IPS-18a (cell line): ENCODE measurements around the gene DCAF11.

Source experiments
- H3K27ac ChIP-seq: one replicate; pipeline ENCODE4 v1.5.1; 2013; ENCODE audit warnings: low read length
- H3K27me3 ChIP-seq: one replicate; pipeline ENCODE4 v1.6.1; 2013; ENCODE audit warnings: mild to moderate bottlenecking, low read length; ENCODE audit not compliant: control insufficient read depth, insufficient read depth
- H3K36me3 ChIP-seq: one replicate; pipeline ENCODE4 v1.6.1; 2013; ENCODE audit warnings: low read depth, low read length; ENCODE audit not compliant: control insufficient read depth
- H3K4me1 ChIP-seq: one replicate; pipeline ENCODE4 v1.6.1; 2013; ENCODE audit warnings: low read depth, low read length; ENCODE audit not compliant: control insufficient read depth
- H3K4me3 ChIP-seq: one replicate; pipeline ENCODE4 v1.5.1; 2013; ENCODE audit warnings: low read length
- H3K9ac ChIP-seq: one replicate; pipeline ENCODE4 v1.6.1; 2013; ENCODE audit warnings: mild to moderate bottlenecking, low read length, moderate library complexity
- H3K9me3 ChIP-seq: one replicate; pipeline ENCODE4 v1.6.1; 2013; ENCODE audit warnings: low read depth, low read length; ENCODE audit not compliant: control insufficient read depth

DCAF11 gene

DNA sequence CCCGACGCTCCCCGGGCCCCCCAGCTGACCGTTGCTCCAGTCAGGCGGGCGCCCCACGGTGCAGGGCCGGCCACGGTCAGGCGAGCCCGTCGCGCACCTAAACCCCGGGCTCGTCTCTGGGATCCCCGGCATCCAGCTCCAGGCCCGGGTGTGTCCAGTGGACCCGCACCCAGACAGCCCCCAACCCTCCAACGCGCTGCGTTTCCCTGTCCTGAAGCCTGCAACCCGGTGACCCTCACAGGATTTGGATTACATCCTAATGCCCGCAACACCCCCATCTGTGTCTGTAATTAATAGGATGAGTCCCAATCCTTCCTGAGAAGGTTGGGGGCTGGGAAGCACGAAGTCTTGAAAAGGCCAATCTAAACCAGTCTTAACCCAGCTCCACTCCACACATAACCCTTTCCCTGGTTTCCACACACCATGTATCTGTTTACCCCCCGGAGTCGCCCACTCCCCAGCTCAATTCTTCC is 32.8 kb upstream of the DCAF11 start:
- peaks cover 22% of the 10 kb centered on the region for H3K27me3 ChIP-seq
- no peak overlapping the region for H3K27ac ChIP-seq
- H3K4me1 ChIP-seq, result peaks cover 16% of the 10 kb centered on the region
- no peaks in the 10 kb centered on the region for H3K9me3 ChIP-seq
- H3K36me3 ChIP-seq, result no peaks in the 10 kb centered on the region
- H3K9ac ChIP-seq, result peak overlapping the region; percentile 47
- peak overlapping the region; percentile 70 for H3K4me3 ChIP-seq

DNA sequence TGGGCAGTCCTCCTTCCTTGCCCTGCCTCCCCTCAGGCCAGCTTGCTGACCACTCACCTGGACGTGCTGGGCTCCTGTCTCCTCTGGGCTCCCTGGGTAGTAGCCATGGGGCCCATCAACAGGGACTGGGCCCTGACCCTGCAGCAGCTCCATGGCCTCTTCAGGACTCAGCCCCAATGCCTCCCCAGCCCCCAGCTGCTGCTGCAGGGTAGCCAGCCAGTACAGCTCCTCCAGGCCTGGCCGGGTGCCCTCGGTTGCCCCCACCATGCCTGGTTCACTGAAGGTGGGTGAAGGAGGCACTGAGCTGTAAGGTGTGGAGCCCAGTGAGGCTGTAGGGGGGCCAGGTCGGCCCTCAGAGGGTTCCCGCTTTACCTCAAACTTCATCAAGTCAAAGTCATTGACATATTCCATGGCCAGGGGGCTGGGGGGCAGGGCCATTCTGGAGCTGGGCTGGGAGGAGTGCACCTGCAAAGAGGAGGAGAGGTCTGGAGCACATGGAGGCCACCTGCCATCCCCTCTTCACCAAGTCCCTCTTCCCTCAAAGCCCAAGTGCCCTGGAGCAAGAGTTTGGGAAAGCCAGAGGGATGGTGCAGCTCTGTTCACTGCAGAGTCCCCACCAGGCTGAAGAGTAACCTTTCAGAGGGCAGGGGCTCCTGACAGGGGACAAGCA is 32.0 kb upstream of the DCAF11 start:
- Histone ChIP-seq H3K27me3 (peaks cover 22% of the 10 kb centered on the region), H3K9me3 (no peaks in the 10 kb centered on the region), H3K9ac (no peak overlapping the region), H3K27ac (no peak overlapping the region), H3K36me3 (no peaks in the 10 kb centered on the region), H3K4me3 (no peak overlapping the region), H3K4me1 (peaks cover 16% of the 10 kb centered on the region)

- Histone ChIP-seq H3K27ac (no peak overlapping the region), H3K36me3 (no peaks in the 10 kb centered on the region), H3K4me3 (no peak overlapping the region), H3K27me3 (peaks cover 22% of the 10 kb centered on the region), H3K4me1 (peaks cover 16% of the 10 kb centered on the region), H3K9ac (no peak overlapping the region), H3K9me3 (no peaks in the 10 kb centered on the region)
Measured at GRCh38 chr14:24083462-24083861, 31.1 kb upstream of the DCAF11 start.

DNA sequence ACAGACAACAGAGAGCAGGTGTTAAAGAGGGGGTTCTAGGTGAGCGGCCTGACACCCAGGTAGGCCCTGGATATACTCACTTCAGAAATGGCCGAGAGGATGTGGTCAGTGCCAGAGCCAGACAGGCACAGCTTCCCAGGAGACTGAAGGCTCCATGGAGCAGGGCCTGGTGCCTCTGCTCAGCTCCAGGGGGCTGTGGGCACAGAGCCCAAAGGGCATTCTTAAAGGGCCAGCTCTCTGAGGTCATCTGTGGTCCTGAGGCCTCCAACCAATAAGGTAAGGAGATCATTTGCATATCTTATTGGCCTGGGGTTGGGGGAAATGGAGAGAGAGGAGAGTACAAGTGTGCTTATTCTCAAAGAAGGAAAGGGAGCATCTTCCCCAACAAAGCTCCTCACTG is 30.1 kb upstream of the DCAF11 start:
- Histone ChIP-seq H3K27me3 (peaks cover 22% of the 10 kb centered on the region), H3K36me3 (no peaks in the 10 kb centered on the region), H3K4me3 (no peak overlapping the region), H3K9me3 (no peaks in the 10 kb centered on the region), H3K9ac (no peak overlapping the region), H3K27ac (no peak overlapping the region), H3K4me1 (peaks cover 12% of the 10 kb centered on the region)

DNA sequence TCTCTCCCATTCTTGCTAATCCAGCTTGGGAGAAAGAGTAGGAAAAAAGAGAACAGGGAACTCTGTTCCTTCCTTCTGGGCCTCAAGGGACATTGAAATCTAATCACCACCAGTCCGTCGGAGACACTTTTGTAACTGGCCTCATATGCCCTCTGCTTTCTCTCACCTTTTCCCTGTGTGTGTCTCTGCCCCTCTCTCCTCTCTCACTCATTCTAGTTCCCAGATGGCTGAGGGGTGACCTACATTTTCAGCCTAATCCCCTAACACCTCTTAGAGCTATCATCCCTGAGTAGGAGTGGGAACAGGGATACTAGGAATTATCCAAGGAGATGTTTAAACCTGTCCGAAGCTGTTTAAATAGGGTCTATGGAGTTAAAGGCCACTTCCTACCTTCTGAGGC is 29.4 kb upstream of the DCAF11 start:
- H3K4me3 ChIP-seq, result no peak overlapping the region
- H3K27ac ChIP-seq, result no peak overlapping the region
- H3K27me3 ChIP-seq, result peaks cover 22% of the 10 kb centered on the region
- H3K36me3 ChIP-seq, result no peaks in the 10 kb centered on the region
- no peaks in the 10 kb centered on the region for H3K9me3 ChIP-seq
- peaks cover 7% of the 10 kb centered on the region for H3K4me1 ChIP-seq
- no peak overlapping the region for H3K9ac ChIP-seq

GRCh38 chr14:24086193-24086955 is 28.2 kb upstream of the DCAF11 start:
- H3K4me1 ChIP-seq, result no peaks in the 10 kb centered on the region
- no peaks in the 10 kb centered on the region for H3K9me3 ChIP-seq
- H3K27ac ChIP-seq, result no peak overlapping the region
- peaks cover 22% of the 10 kb centered on the region for H3K27me3 ChIP-seq
- H3K9ac ChIP-seq, result no peak overlapping the region
- H3K36me3 ChIP-seq, result no peaks in the 10 kb centered on the region
- H3K4me3 ChIP-seq, result no peak overlapping the region

- H3K4me1 ChIP-seq, result no peaks in the 10 kb centered on the region
- no peak overlapping the region for H3K4me3 ChIP-seq
- no peaks in the 10 kb centered on the region for H3K36me3 ChIP-seq
- no peak overlapping the region for H3K27ac ChIP-seq
- peaks cover 18% of the 10 kb centered on the region for H3K27me3 ChIP-seq
- no peak overlapping the region for H3K9ac ChIP-seq
- H3K9me3 ChIP-seq, result no peaks in the 10 kb centered on the region
Measured at GRCh38 chr14:24087004-24087403, 27.6 kb upstream of the DCAF11 start.

- no peak overlapping the region for H3K4me3 ChIP-seq
Measured at GRCh38 chr14:24088095-24088494, 26.5 kb upstream of the DCAF11 start.

DNA sequence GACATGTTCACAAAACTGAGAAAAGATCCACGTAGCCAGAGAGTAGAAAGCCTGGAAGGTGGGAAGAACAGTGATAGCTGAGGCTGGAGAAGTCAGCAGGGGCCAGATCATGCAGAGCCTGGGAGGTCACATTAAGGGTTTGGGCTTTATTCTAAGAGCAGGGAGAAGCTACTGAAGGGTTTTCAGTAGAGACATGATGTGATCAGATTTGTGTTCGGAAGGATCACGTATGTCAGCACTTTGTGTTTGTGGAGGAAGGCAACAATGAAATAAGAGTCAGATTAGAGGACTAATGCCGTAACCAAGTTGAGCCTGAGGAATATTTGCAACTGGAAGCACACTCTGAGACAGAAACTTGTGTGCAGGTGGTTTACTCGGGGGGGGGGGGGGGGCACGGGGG is 24.7 kb upstream of the DCAF11 start:
- H3K27me3 ChIP-seq, result no peaks in the 10 kb centered on the region
- H3K36me3 ChIP-seq, result no peaks in the 10 kb centered on the region
- no peak overlapping the region for H3K4me3 ChIP-seq
- no peak overlapping the region for H3K9ac ChIP-seq
- no peaks in the 10 kb centered on the region for H3K9me3 ChIP-seq
- H3K27ac ChIP-seq, result no peak overlapping the region
- peaks cover 7% of the 10 kb centered on the region for H3K4me1 ChIP-seq

More at GRCh38 chr14:24088095-24088494, 26.5 kb upstream of the DCAF11 start:
- no peaks in the 10 kb centered on the region for H3K36me3 ChIP-seq
- peaks cover under 1% of the 10 kb centered on the region for H3K4me1 ChIP-seq
- H3K9ac ChIP-seq, result no peak overlapping the region
- H3K27ac ChIP-seq, result no peak overlapping the region
- no peaks in the 10 kb centered on the region for H3K9me3 ChIP-seq
- peaks cover 7% of the 10 kb centered on the region for H3K27me3 ChIP-seq

DNA sequence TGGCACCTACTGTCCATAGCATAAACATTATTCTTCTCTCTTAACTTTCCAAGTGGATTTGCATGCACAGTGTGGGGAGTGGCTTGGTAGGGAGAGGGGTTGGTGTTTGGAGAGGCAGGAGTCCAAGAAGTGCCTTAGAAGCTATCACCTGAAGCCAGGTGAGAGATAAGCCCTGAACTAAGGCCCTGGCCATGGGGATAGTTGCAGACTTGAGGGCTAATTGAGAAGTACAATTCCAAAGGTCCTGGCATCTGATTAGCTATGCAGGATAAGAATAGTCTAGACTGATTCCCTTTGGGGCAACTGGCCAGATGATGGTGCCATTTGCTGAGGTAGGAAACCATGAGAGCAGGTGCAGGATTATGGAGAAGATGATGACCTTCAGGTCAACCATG is 22.5 kb upstream of the DCAF11 start:
- Histone ChIP-seq H3K9me3 (no peaks in the 10 kb centered on the region), H3K4me3 (no peak overlapping the region), H3K4me1 (peaks cover 11% of the 10 kb centered on the region), H3K27ac (no peak overlapping the region), H3K36me3 (no peaks in the 10 kb centered on the region), H3K9ac (no peak overlapping the region), H3K27me3 (no peaks in the 10 kb centered on the region)

GRCh38 chr14:24092505-24093206 is 21.9 kb upstream of the DCAF11 start:
- H3K9ac ChIP-seq, result no peak overlapping the region
- no peaks in the 10 kb centered on the region for H3K9me3 ChIP-seq
- no peaks in the 10 kb centered on the region for H3K27me3 ChIP-seq
- H3K27ac ChIP-seq, result no peak overlapping the region
- H3K4me1 ChIP-seq, result peaks cover 11% of the 10 kb centered on the region
- no peaks in the 10 kb centered on the region for H3K36me3 ChIP-seq
- no peak overlapping the region for H3K4me3 ChIP-seq
